ENCODE data around the gene PBRM1. TPM values are rescaled to one million over a fixed set of nuclear protein-coding genes. Genes with fewer than 3 reads are reported as not detected.

The PBRM1 gene
- total RNA-seq, 4 donors from 2014 or later, result 22.5 to 152 (median 56.6) TPM

- DNase-seq, result no peak
- Histone ChIP-seq H3K27me3 (no peaks in the 10 kb centered on the region), H3K4me3 (no peak overlapping the region), H3K36me3 (no peaks in the 10 kb centered on the region), H3K9me3 (no peaks in the 10 kb centered on the region), H3K27ac (peak overlapping the region; percentile 17 to 46), H3K4me1 (no peaks in the 10 kb centered on the region)
- TF ChIP-seq POLR2A (IDR thresholded peaks at IDR 0.05), result no peak
- no peak for TF ChIP-seq CTCF (IDR thresholded peaks at IDR 0.05)
- intact Hi-C loops (cut with DNase I; ENCODE audit: low total_unique reads), result no loop called here
These were observed 154.5 kb downstream of the PBRM1 start for GRCh38 chr3:52530918-52531826.

GRCh38 chr3:52529376-52530333 lies 156.1 kb downstream of the PBRM1 start:
- no peaks in the 10 kb centered on the region for H3K9me3 ChIP-seq
- peak; percentile 40 to 43 for DNase-seq
- no peak overlapping the region for H3K4me3 ChIP-seq
- no peaks in the 10 kb centered on the region for H3K36me3 ChIP-seq
- H3K4me1 ChIP-seq, result no peaks in the 10 kb centered on the region
- H3K27ac ChIP-seq, result peak overlapping the region; percentile 40 to 47
- no peaks in the 10 kb centered on the region for H3K27me3 ChIP-seq
- intact Hi-C loops (cut with DNase I; ENCODE audit: low total_unique reads), result no loop called here
- no peak for TF ChIP-seq CTCF (IDR thresholded peaks at IDR 0.05)
- no peak for TF ChIP-seq POLR2A (IDR thresholded peaks at IDR 0.05)

DNA sequence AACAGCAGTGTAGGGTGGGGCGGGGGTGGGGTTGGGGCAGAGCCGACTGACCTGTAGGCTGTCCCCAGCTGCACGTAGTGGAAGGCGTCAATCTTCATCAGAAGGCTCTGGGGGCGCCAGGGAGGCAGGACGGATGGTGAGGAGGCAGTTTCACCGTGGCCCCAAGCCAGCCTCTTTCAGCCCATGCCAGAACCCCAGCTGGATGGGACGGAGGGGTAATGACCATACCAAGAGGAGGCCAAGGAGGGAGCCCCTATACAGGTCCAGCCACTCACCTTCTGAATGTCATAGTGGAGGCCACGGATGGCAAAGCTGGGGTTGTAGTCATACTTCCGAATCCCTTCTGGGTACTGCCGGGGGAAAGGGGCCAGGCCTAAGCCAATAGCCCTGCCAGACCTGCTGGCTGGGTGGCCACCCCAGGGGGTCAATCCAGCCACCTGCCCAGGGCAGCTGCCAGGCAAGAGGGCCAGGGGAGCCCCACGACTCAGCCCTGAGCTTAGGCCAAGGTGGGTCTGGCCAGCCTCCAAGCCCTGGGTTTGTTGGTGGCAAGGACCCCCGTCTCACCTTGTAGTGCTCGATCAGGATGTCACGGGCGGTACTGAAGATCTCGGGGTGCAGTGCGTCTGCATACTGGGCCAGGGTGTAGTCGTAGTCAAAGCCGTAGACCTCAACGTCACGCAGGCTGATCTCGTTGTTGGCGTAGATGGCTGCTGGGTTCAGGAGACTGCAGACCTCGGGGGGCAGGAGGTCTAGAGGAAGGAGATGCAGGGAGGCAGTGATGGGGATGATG lies 156.9 kb downstream of the PBRM1 start:
- TF ChIP-seq POLR2A (IDR thresholded peaks at IDR 0.05), result no peak
- no peak for TF ChIP-seq CTCF (IDR thresholded peaks at IDR 0.05)
- Histone ChIP-seq H3K4me1 (no peaks in the 10 kb centered on the region), H3K4me3 (no peak overlapping the region), H3K9me3 (no peaks in the 10 kb centered on the region), H3K27me3 (no peaks in the 10 kb centered on the region), H3K27ac (no peak overlapping the region), H3K36me3 (no peaks in the 10 kb centered on the region)
- peak in 1 of 2 donors; percentile 15 for DNase-seq
- intact Hi-C loops (cut with DNase I; ENCODE audit: low total_unique reads), result no loop called here

DNA sequence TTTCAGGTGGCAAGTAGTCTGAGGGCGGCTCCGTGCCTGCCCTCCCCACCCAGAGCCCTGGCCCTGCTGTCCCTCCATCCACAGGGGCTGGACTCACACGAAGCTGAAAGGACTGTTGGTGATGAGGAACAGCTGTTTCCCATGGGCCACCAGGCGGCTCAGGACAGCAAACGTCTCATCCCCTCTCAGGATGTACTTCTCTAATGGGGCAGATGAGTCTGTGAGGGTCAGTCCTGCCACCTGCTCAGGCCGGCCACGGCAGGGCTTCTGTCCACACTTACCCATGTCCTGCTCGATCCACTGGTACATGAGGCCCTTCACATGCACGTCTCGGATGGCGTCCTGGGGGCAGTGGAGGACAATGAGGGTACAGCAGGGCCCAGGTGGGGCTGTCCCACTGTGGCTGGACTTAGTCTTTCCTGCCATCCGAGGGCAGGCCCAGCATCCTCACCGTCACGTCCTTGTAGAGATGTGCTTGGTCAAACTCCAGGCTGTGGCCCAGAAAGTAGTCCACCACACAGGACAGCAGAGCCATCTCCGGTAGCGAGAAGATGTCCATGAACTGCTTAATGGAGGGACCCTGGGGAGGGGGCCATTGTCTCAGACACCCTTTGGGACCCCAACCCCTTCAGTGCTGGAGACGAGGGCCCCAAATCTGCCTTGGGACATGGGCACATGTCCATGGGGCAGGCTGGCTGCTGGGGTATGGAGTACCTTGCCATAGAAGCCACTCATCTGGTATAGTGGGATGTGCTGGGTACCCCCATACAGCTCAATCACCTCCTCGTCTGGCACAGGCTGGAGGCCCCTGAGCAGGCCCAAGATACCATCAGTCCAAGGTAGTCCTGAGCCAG lies 157.8 kb downstream of the PBRM1 start:
- H3K4me1 ChIP-seq, result no peaks in the 10 kb centered on the region
- no peak overlapping the region for H3K4me3 ChIP-seq
- intact Hi-C loops (cut with DNase I; ENCODE audit: low total_unique reads), result no loop called here
- no peaks in the 10 kb centered on the region for H3K27me3 ChIP-seq
- peak; percentile 15 for DNase-seq
- H3K36me3 ChIP-seq, result no peaks in the 10 kb centered on the region
- H3K27ac ChIP-seq, result peak overlapping the region in 1 of 2 donors; percentile 15
- no peak for TF ChIP-seq POLR2A (IDR thresholded peaks at IDR 0.05)
- no peak for TF ChIP-seq CTCF (IDR thresholded peaks at IDR 0.05)
- H3K9me3 ChIP-seq, result no peaks in the 10 kb centered on the region
